Right ventricle myocardium superior (tissue), 1 donor: Measurements from ENCODE around the gene CNTN5. TPM values are rescaled to one million over a fixed set of nuclear protein-coding genes. Genes with fewer than 3 reads are reported as not detected.
"Not testable (repeated sequence)": the region's sequence is repeated elsewhere in the genome, so short reads cannot be mapped to it uniquely, and the experiment has no call there.

ENCODE experiments used
- ATAC-seq: fragments of 200-7000 bp; cut with Tn5 transposase; one replicate; pipeline ENCODE4 v1.9.1; 2020; ENCODE audit warnings: mild to moderate bottlenecking; ENCODE audit not compliant: poor library complexity
- DNase-seq: peaks from one replicate; pipeline ENCODE4 v3.0.0-alpha.2; 2020
- intact Hi-C: fragments of 100-400 bp; cut with DNase I; formaldehyde crosslinking; loops from one replicate; pipeline ENCODE4 v1.11.2; 2022
- total RNA-seq: library from RNA; stranded (reverse); fragmentation: NEBNext Ultra II Directional; extraction: Animal tissue kit (Norgen Biotek cat#: 25700); gene quantifications from one replicate; pipeline ENCODE4 v1.2.1, GENCODE V29; 2021
- donor health status: DM: no; HTN: yes; CAD: no; lungs with severe emphysema.

Gene CNTN5
- total RNA-seq, 1 donor from 2014 or later, result not detected

- intact Hi-C loops, result no loop called here
- ATAC-seq, result no peak
- DNase-seq, result no peak
Measured at GRCh38 chr11:99773646-99774045, 752.9 kb downstream of the CNTN5 start.

- intact Hi-C loops, result no loop called here
- ATAC-seq (no peak), DNase-seq (no peak)
Measured at GRCh38 chr11:99781074-99781473, 760.3 kb downstream of the CNTN5 start.

GRCh38 chr11:99791354-99791753 lies 770.6 kb downstream of the CNTN5 start:
- no peak for ATAC-seq
- intact Hi-C loops, result no loop called here
- no peak for DNase-seq

GRCh38 chr11:99795999-99796398 lies 775.2 kb downstream of the CNTN5 start:
- ATAC-seq, result no peak
- intact Hi-C loops, result no loop called here

GRCh38 chr11:99803501-99803900 lies 782.8 kb downstream of the CNTN5 start:
- intact Hi-C loops, result no loop called here
- DNase-seq (no peak), ATAC-seq (no peak)

More at GRCh38 chr11:99795999-99796398, 775.2 kb downstream of the CNTN5 start:
- no peak for DNase-seq

- DNase-seq (no peak), ATAC-seq (no peak)
- intact Hi-C loops, result no loop called here
Measured at GRCh38 chr11:99812516-99812915, 791.8 kb downstream of the CNTN5 start.

- no peak for ATAC-seq
- intact Hi-C loops, result no loop called here
- no peak for DNase-seq
Measured at GRCh38 chr11:99814021-99814420, 793.3 kb downstream of the CNTN5 start.

GRCh38 chr11:99814738-99815137 lies 794.0 kb downstream of the CNTN5 start:
- no peak for ATAC-seq
- no peak for DNase-seq
- intact Hi-C loops, result no loop called here

GRCh38 chr11:99818991-99819390 lies 798.2 kb downstream of the CNTN5 start:
- no peak for DNase-seq
- ATAC-seq, result no peak
- intact Hi-C loops, result no loop called here

GRCh38 chr11:99822846-99823565 lies 802.3 kb downstream of the CNTN5 start:
- no peak for ATAC-seq
- DNase-seq, result no peak
- intact Hi-C loops, result no loop called here

- ATAC-seq, DNase-seq, intact Hi-C loops: not testable (repeated sequence)
Measured at GRCh38 chr11:99836739-99837138, 816.0 kb downstream of the CNTN5 start.

GRCh38 chr11:99841885-99842284 lies 821.1 kb downstream of the CNTN5 start:
- ATAC-seq, result no peak
- no peak for DNase-seq
- intact Hi-C loops, result no loop called here

GRCh38 chr11:99865951-99866350 lies 845.2 kb downstream of the CNTN5 start:
- intact Hi-C loops, result no loop called here
- no peak for ATAC-seq
- no peak for DNase-seq

- no peak for DNase-seq
- intact Hi-C loops, result no loop called here
- no peak for ATAC-seq
Measured at GRCh38 chr11:99881610-99882009, 860.9 kb downstream of the CNTN5 start.

- intact Hi-C loops, result no loop called here
- ATAC-seq, result no peak
- DNase-seq, result no peak
Measured at GRCh38 chr11:99884750-99885149, 864.0 kb downstream of the CNTN5 start.

- intact Hi-C loops, result no loop called here
- DNase-seq (no peak), ATAC-seq (no peak)
Measured at GRCh38 chr11:99887481-99887880, 866.7 kb downstream of the CNTN5 start.

GRCh38 chr11:99893811-99894210 lies 873.1 kb downstream of the CNTN5 start:
- ATAC-seq, result no peak
- intact Hi-C loops, result no loop called here
- no peak for DNase-seq

- DNase-seq (no peak), ATAC-seq (no peak)
- intact Hi-C loops, result no loop called here
Measured at GRCh38 chr11:99901175-99901574, 880.4 kb downstream of the CNTN5 start.

GRCh38 chr11:99911116-99911515 lies 890.4 kb downstream of the CNTN5 start:
- ATAC-seq (no peak), DNase-seq (no peak)
- intact Hi-C loops, result no loop called here

- intact Hi-C loops, result no loop called here
- DNase-seq, result no peak
- no peak for ATAC-seq
Measured at GRCh38 chr11:99916078-99916477, 895.3 kb downstream of the CNTN5 start.

GRCh38 chr11:99918761-99919160 lies 898.0 kb downstream of the CNTN5 start:
- intact Hi-C loops, result no loop called here
- DNase-seq, result no peak
- no peak for ATAC-seq
